GM21619 (cell line): ENCODE data around the gene GOLGA8G.
"Not testable (repeated sequence)": the region's sequence is repeated elsewhere in the genome, so short reads cannot be mapped to it uniquely, and the experiment has no call there.

Experiments used
- ATAC-seq: cut with Tn5 transposase; IDR thresholded peaks from one replicate; pipeline ENCODE4 v1.9.1; 2021; ENCODE audit not compliant: unreplicated experiment

GOLGA8G gene

GRCh38 chr15:28532954-28533353 is at the start of gene GOLGA8G:
Gene GOLGA8G, minus strand, starts transcription at chr15:28532971. Its CDS starts 62 bp downstream, at chr15:28532909.
- not testable (repeated sequence) for ATAC-seq

GRCh38 chr15:28573351-28573750 is 40.6 kb upstream of the GOLGA8G start:
- not testable (repeated sequence) for ATAC-seq

GRCh38 chr15:28553268-28553667 is 20.5 kb upstream of the GOLGA8G start, which contains the start of gene GOLGA6L25:
Gene GOLGA6L25, plus strand, starts transcription at chr15:28553568. Its CDS starts 61 bp downstream, at chr15:28553629.
- ATAC-seq: not testable (repeated sequence)

GRCh38 chr15:28515208-28515607 is 17.6 kb downstream of the GOLGA8G start:
- not testable (repeated sequence) for ATAC-seq

- ATAC-seq: not testable (repeated sequence)
These were observed 18.6 kb downstream of the GOLGA8G start for GRCh38 chr15:28514128-28514527.

GRCh38 chr15:28508217-28508889 is 24.4 kb downstream of the GOLGA8G start:
- not testable (repeated sequence) for ATAC-seq

- ATAC-seq: not testable (repeated sequence)
These were observed 51.4 kb downstream of the GOLGA8G start for GRCh38 chr15:28481340-28481739.
